Measurements from ENCODE around the gene VTN.

The VTN gene

DNA sequence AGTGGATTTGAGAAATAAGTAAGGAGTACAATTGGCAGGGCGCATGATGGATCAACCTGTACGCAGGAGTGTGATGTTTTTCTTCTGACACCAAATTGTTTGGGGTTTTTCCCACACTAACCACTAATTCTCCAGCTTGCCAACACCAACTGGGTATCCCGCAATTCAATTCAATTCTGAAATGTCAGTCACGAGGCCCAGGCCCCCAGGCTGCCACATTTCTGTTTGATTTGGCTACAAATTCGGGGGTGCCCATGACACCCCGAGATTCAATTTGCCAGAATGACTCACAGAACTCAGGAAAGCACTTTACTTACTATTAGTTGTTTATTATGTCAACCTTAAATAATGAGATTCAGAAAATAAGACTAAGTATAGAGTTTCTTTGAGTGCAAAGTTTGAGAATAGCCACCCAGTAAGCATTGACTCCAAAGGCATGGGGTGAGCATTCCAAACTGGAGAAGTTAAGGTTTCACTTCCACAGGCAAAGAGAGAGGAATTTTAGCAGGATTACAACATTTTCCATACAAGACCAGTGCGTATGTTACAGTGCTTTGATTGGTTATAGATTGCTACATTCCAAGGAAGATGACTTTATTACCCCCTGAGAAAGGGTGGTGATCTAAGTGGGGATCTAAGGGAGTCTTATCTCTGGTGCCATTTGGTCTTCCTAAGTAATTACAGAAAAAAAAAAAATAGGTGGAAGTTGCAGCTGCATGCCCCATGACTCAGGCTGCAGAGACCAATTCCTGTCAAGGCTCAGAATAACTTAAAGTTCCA lies 24.4 kb upstream of the VTN start:
- no peaks in the 10 kb centered on the region for H3K27me3 ChIP-seq (replicated peaks)
- in situ Hi-C loops (cut with HindIII; ENCODE audit: low pct_ligation_motif_present, low sequenced_read_pairs) = no loop called here
- no peak overlapping the region for H3K27ac ChIP-seq
- no peak overlapping the region for H3K4me3 ChIP-seq (ENCODE audit: low read depth, low read length)
- no peaks in the 10 kb centered on the region for H3K36me3 ChIP-seq (replicated peaks)
- DNase-seq = no peak
- TF ChIP-seq CTCF (IDR thresholded peaks at IDR 0.05; ENCODE audit: low read depth, low read length, missing control alignments) = no peak

DNA sequence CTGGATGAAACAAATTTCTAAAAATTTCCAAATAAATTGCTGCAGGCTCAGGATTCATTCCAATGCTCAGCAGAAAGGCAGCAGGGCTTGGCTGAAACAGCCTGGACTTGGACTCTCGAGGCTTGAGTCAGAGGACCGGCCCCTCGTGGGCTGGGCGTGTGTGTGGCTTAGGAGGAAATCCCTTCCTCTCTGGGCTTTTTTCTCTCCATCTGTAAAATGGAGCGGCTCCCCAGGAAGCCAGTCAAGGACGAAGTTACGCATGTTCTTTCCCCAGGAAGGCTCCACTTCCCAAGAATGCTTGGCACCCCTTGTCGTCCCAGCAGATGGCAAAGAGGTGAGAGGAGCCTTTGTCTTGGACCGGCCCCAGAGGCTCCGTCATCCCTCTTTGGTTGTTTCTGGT lies 22.4 kb upstream of the VTN start:
- no peak for DNase-seq
- Histone ChIP-seq H3K27ac (no peak overlapping the region), H3K27me3 (replicated peaks) (no peaks in the 10 kb centered on the region), H3K36me3 (replicated peaks) (no peaks in the 10 kb centered on the region), H3K4me3 (ENCODE audit: low read depth, low read length) (no peak overlapping the region)
- no peak for TF ChIP-seq CTCF (IDR thresholded peaks at IDR 0.05; ENCODE audit: low read depth, low read length, missing control alignments)
- in situ Hi-C loops (cut with HindIII; ENCODE audit: low pct_ligation_motif_present, low sequenced_read_pairs) = no loop called here

- no peak for DNase-seq
- in situ Hi-C loops (cut with HindIII; ENCODE audit: low pct_ligation_motif_present, low sequenced_read_pairs) = no loop called here
- TF ChIP-seq CTCF (IDR thresholded peaks at IDR 0.05; ENCODE audit: low read depth, low read length, missing control alignments) = no peak
- Histone ChIP-seq H3K27ac (no peak overlapping the region), H3K4me3 (ENCODE audit: low read depth, low read length) (no peak overlapping the region), H3K36me3 (replicated peaks) (no peaks in the 10 kb centered on the region), H3K27me3 (replicated peaks) (no peaks in the 10 kb centered on the region)
Measured at GRCh38 chr17:28391401-28391800, 21.3 kb upstream of the VTN start.

DNA sequence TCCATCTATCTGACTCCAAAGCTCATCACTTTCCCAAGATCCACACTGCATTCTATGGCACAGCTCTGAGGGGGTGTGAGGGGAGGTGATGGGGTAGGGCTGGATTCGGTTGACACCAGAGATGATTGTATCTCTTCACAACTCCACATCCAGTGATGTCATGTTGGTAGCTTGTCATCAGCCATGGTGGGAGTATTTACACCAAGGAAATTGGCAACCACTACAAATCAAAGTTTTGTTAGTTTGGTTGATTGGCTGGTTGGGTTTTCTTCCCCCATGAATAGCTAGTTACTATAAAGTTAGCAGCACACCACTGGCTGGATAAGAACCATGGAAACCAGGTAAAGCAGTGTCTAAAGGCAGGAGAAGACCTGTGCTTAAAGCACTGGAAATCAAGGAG lies 20.9 kb upstream of the VTN start:
- in situ Hi-C loops (cut with HindIII; ENCODE audit: low pct_ligation_motif_present, low sequenced_read_pairs) = no loop called here
- DNase-seq = no peak
- no peaks in the 10 kb centered on the region for H3K27me3 ChIP-seq (replicated peaks)
- H3K4me3 ChIP-seq (ENCODE audit: low read depth, low read length) = no peak overlapping the region
- no peaks in the 10 kb centered on the region for H3K36me3 ChIP-seq (replicated peaks)
- H3K27ac ChIP-seq = no peak overlapping the region
- no peak for TF ChIP-seq CTCF (IDR thresholded peaks at IDR 0.05; ENCODE audit: low read depth, low read length, missing control alignments)

GRCh38 chr17:28390563-28390962 lies 20.5 kb upstream of the VTN start:
- in situ Hi-C loops (cut with HindIII; ENCODE audit: low pct_ligation_motif_present, low sequenced_read_pairs) = no loop called here
- Histone ChIP-seq H3K27ac (no peak overlapping the region), H3K27me3 (replicated peaks) (no peaks in the 10 kb centered on the region), H3K36me3 (replicated peaks) (no peaks in the 10 kb centered on the region), H3K4me3 (ENCODE audit: low read depth, low read length) (no peak overlapping the region)
- no peak for DNase-seq
- TF ChIP-seq CTCF (IDR thresholded peaks at IDR 0.05; ENCODE audit: low read depth, low read length, missing control alignments) = no peak

DNA sequence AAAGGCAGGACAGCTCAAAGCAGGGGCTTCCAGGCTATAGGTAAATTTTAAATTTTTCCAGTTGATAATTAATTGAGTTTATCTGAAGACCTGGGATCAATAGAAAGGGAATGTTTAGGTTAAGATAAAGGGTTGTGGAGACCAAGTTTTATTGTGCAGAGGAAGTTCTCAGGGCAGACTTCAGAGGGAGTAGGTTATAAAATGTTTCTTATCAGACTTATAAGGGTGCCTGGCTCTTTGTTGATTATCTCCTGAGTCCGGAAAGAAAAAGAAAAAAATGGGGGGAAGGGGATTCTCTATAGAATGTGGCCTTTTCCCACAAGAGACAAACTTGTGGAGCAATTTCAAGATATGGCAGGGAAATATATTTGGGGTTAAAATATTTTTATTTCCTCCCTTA lies 20.0 kb upstream of the VTN start:
- no peaks in the 10 kb centered on the region for H3K36me3 ChIP-seq (replicated peaks)

More for the DNA sequence above, 20.0 kb upstream of the VTN start:
- in situ Hi-C loops (cut with HindIII; ENCODE audit: low pct_ligation_motif_present, low sequenced_read_pairs) = no loop called here
- Histone ChIP-seq H3K4me3 (ENCODE audit: low read depth, low read length) (no peak overlapping the region), H3K27ac (no peak overlapping the region), H3K27me3 (replicated peaks) (no peaks in the 10 kb centered on the region)
- DNase-seq = no peak
- no peak for TF ChIP-seq CTCF (IDR thresholded peaks at IDR 0.05; ENCODE audit: low read depth, low read length, missing control alignments)

Data from brain microvascular endothelial cell (primary cell).